HepG2 (cell line): Measurements from ENCODE around the gene HCK. TPM values are rescaled to one million over a fixed set of nuclear protein-coding genes. Genes with fewer than 3 reads are reported as not detected.

Experiments
- ADNP ChIP-seq: sonication (generic); formaldehyde crosslinking; IDR thresholded peaks from 2 replicates; pipeline ENCODE4 v1.4.0; 2020; ENCODE audit warnings: missing genetic modification reagents
- ATRX ChIP-seq: sonication (generic); formaldehyde crosslinking; IDR thresholded peaks from 2 replicates; pipeline ENCODE4 v1.4.0; 2020; ENCODE audit warnings: missing genetic modification reagents, borderline replicate concordance
- CBX2 ChIP-seq, 2 experiments: fragments of 200-600 bp in 1 of 2; sonication (generic); formaldehyde crosslinking in 1 of 2; IDR thresholded peaks; 2 replicates each; pipeline versions ENCODE4 v1.7.0 to v1.8.1; 2018 to 2022; ENCODE audit warnings: low read depth in 2 of 2, low read length in 1 of 2, mild to moderate bottlenecking in 1 of 2, missing genetic modification reagents in 1 of 2
- HIVEP1 ChIP-seq: sonication (generic); formaldehyde crosslinking; IDR thresholded peaks from 2 replicates; pipeline ENCODE4 v1.4.0; 2020; ENCODE audit warnings: mild to moderate bottlenecking, missing genetic modification reagents
- MLXIP ChIP-seq: sonication (generic); formaldehyde crosslinking; IDR thresholded peaks from 2 replicates; pipeline ENCODE4 v1.9.0; 2021; ENCODE audit warnings: missing genetic modification reagents, borderline replicate concordance
- MXD4 ChIP-seq: IDR thresholded peaks from 2 replicates; pipeline ENCODE4 v1.6.1; 2016; ENCODE audit warnings: mild to moderate bottlenecking, missing biosample characterization, missing genetic modification reagents
- NCOR1 ChIP-seq: fragments of 200-600 bp; sonication (generic); IDR thresholded peaks from 2 replicates; pipeline ENCODE4 v1.7.0; 2017; ENCODE audit warnings: antibody characterized with exemption, low read length, borderline replicate concordance
- PRMT3 ChIP-seq: sonication (generic); formaldehyde crosslinking; IDR thresholded peaks from 2 replicates; pipeline ENCODE4 v1.8.1; 2022; ENCODE audit warnings: low read depth, mild to moderate bottlenecking, moderate library complexity, missing genetic modification reagents, borderline replicate concordance
- RELA ChIP-seq: sonication (generic); formaldehyde crosslinking; IDR thresholded peaks from 2 replicates; pipeline ENCODE4 v1.4.0; 2020; ENCODE audit warnings: missing genetic modification reagents
- SRF ChIP-seq: IDR thresholded peaks from 2 replicates; pipeline ENCODE4 v1.6.1; 2011; ENCODE audit warnings: mild to moderate bottlenecking, low read depth, low read length, moderate library complexity
- SRSF4 ChIP-seq: fragments of 200-400 bp; formaldehyde crosslinking; IDR thresholded peaks from one replicate; pipeline ENCODE4 v1.6.1; 2018; ENCODE audit warnings: mild to moderate bottlenecking, low read depth, low read length, moderate library complexity; ENCODE audit not compliant: poor library complexity, severe bottlenecking
- TBP ChIP-seq: sonication (generic); formaldehyde crosslinking; IDR thresholded peaks from 2 replicates; pipeline ENCODE4 v1.5.0; 2020; ENCODE audit warnings: missing genetic modification reagents
- ZNF260 ChIP-seq: sonication (generic); formaldehyde crosslinking; IDR thresholded peaks from 2 replicates; pipeline ENCODE4 v1.4.0; 2020; ENCODE audit warnings: missing genetic modification reagents, low read depth, mild to moderate bottlenecking, borderline replicate concordance
- ZNF318 ChIP-seq: sonication (generic); formaldehyde crosslinking; IDR thresholded peaks from 2 replicates; pipeline ENCODE4 v1.4.0; 2020; ENCODE audit warnings: mild to moderate bottlenecking, missing genetic modification reagents
- ZNF367 ChIP-seq: sonication (generic); formaldehyde crosslinking; IDR thresholded peaks from 2 replicates; pipeline ENCODE4 v1.4.0; 2020; ENCODE audit warnings: missing genetic modification reagents, borderline replicate concordance
- ZNF629 ChIP-seq: sonication (generic); formaldehyde crosslinking; conservative IDR thresholded peaks from 2 replicates; pipeline ENCODE4 v1.5.0; 2020; ENCODE audit warnings: missing genetic modification reagents
- ZNF891 ChIP-seq: sonication (generic); formaldehyde crosslinking; IDR thresholded peaks from 2 replicates; pipeline ENCODE4 v1.5.0; 2020; ENCODE audit warnings: mild to moderate bottlenecking, missing genetic modification reagents
- polyA plus RNA-seq, 8 experiments: library from polyadenylated mRNA; depleted of rRNA in 3 of 8; stranded (reverse) in 7 of 8; unstranded in 1 of 8; fragments of >200 nt; fragmentation: Illumina TruSeq in 4 of 8; extraction: Trizol in 4 of 8; gene quantifications; 2 replicates each; pipeline versions ENCODE4 v1.2.1 to v1.2.3, GENCODE V29; 2011 to 2016; ENCODE audit warnings: low read depth in 4 of 8, missing spikeins in 1 of 8, mixed read lengths in 1 of 8; ENCODE audit not compliant: insufficient read depth in 1 of 8
- total RNA-seq, 5 experiments: library from RNA; depleted of rRNA; stranded (reverse); fragments of >200 nt; fragmentation: Illumina TruSeq; extraction: Trizol; gene quantifications; 2 replicates each; pipeline ENCODE4 v1.2.3, GENCODE V29; 2016; ENCODE audit warnings: low read depth in 1 of 5

Gene HCK
- total and polyA plus RNA-seq, 2 of the 13 experiments (the other 11 are each of a cell fraction or from before 2014, with no cell fraction given), result 0.04 TPM; not detected in 1

GRCh38 chr20:32028647-32029372 lies 23.2 kb upstream of the HCK start (continued):
- TF ChIP-seq ZNF318 (CRISPR knock-in tag), result 0 out of 2 replicates have a peak, but pooled peaks have one; percentile 4
- TF ChIP-seq NCOR1, result no peak
- TF ChIP-seq CBX2 (IDR thresholded peaks at IDR 0.05; ENCODE audit: low read depth, low read length), result no peak
- peak; percentile 96 for TF ChIP-seq CBX2 (CRISPR knock-in tag; IDR thresholded peaks at IDR 0.05; ENCODE audit: low read depth)
- TF ChIP-seq ADNP, result no peak
- TF ChIP-seq TBP (CRISPR knock-in tag), result no peak
- TF ChIP-seq ZNF629 (CRISPR knock-in tag), result no peak
- TF ChIP-seq MLXIP (CRISPR knock-in tag), result no peak
- TF ChIP-seq MXD4 (CRISPR knock-in tag), result peak; percentile 66; the same call in 1 of the 2 replicates
- TF ChIP-seq ZNF367 (CRISPR knock-in tag), result no peak
- TF ChIP-seq SRSF4, result no peak
- no peak for TF ChIP-seq RELA (CRISPR knock-in tag)
- no peak for TF ChIP-seq SRF
- no peak for TF ChIP-seq ATRX (CRISPR knock-in tag)
- TF ChIP-seq ZNF260, result no peak
- peak; percentile 49; the same call in 1 of the 2 replicates for TF ChIP-seq ZNF891 (CRISPR knock-in tag)
- no peak for TF ChIP-seq PRMT3 (CRISPR knock-in tag)
- TF ChIP-seq HIVEP1 (CRISPR knock-in tag), result no peak
